K562 (cell line): Measurements from ENCODE around the gene BCAS3. TPM values are rescaled to one million over a fixed set of nuclear protein-coding genes. Genes with fewer than 3 reads are reported as not detected.
A peak's percentile ranks its signal among the peaks of the same experiment; 100 is the strongest.
"Not testable (repeated sequence)": the region's sequence is repeated elsewhere in the genome, so short reads cannot be mapped to it uniquely, and the experiment has no call there.

Source experiments
- ATAC-seq: fragments of 200-7000 bp; cut with Tn5 transposase; 3 replicates; pipeline ENCODE4 v1.9.1; 2020; ENCODE audit warnings: moderate library complexity
- BruUV-seq: library from RNA; stranded (reverse); fragments of 400-500 nt; replicated peaks from 2 replicates; lab custom pipeline; 2021; lab: Mats Ljungman, UMichigan
- CTCF ChIA-PET: fragments of 300-600 bp; formaldehyde crosslinking; extraction: SDS; loops from one replicate; lab custom pipeline; 2021; ENCODE audit warnings: low intra/inter-chr PET ratio; lab: Yijun Ruan, JAX
- POLR2A ChIA-PET: fragments of 300-600, 350-650 bp; sonication (Branson Sonifier 250); formaldehyde crosslinking; extraction: SDS; loops from one replicate; lab custom pipeline; 2021; ENCODE audit warnings: antibody characterized with exemption, inconsistent platforms; lab: Yijun Ruan, JAX
- DNase-seq, 4 experiments: peaks; one replicate each; pipeline versions ENCODE4 v3.0.0 to v3.0.0-alpha.2; 2011 to 2018; ENCODE audit warnings: low spot score in 3 of 4, mixed read lengths in 3 of 4; ENCODE audit errors: extremely low read depth in 1 of 4
- FAIRE-seq: peaks from 2 replicates; lab custom pipeline; 2011; peaks lifted over from hg19 to GRCh38; lab: Jason Lieb, UNC
- H2AFZ ChIP-seq: 2 replicates; pipeline ENCODE4 v1.6.0; 2011; ENCODE audit warnings: low read depth, low read length, control low read depth, inconsistent platforms
- H3K27ac ChIP-seq: fragments of 200-600 bp; 3 replicates; pipeline ENCODE4 v1.8.0; 2011; ENCODE audit warnings: low read depth, mild to moderate bottlenecking, control low read depth, inconsistent platforms, low read length, moderate library complexity, mixed read lengths; ENCODE audit errors: extremely low read depth
- H3K27me3 ChIP-seq, 2 experiments: fragments of 300-600 bp in 1 of 2; 2 replicates in 1 of 2; 3 replicates in 1 of 2; pipeline versions ENCODE4 v1.6.0 to v1.8.0; 2011; ENCODE audit warnings: inconsistent platforms in 2 of 2, low read length in 2 of 2, mild to moderate bottlenecking in 1 of 2, mixed read lengths in 1 of 2, moderate library complexity in 1 of 2; ENCODE audit not compliant: control insufficient read depth in 2 of 2, insufficient read depth in 2 of 2
- H3K36me3 ChIP-seq: fragments of 300-600 bp; 3 replicates; pipeline ENCODE4 v1.8.0; 2011; ENCODE audit warnings: mild to moderate bottlenecking, low read length, inconsistent platforms; ENCODE audit not compliant: control insufficient read depth, insufficient read depth
- H3K4me1 ChIP-seq, 2 experiments: fragments of 200-600 bp in 1 of 2; replicated peaks in 1 of 2; 2 replicates in 1 of 2; 3 replicates in 1 of 2; pipeline versions ENCODE4 v1.5.1 to v1.8.0; 2011; ENCODE audit warnings: inconsistent platforms in 2 of 2, low read length in 2 of 2, mild to moderate bottlenecking in 1 of 2, mixed read lengths in 1 of 2, moderate library complexity in 1 of 2; ENCODE audit not compliant: control insufficient read depth in 2 of 2, insufficient read depth in 2 of 2
- H3K4me2 ChIP-seq: 2 replicates; pipeline ENCODE4 v1.6.1; 2011; ENCODE audit warnings: low read length, control low read depth, inconsistent platforms, mixed read lengths; ENCODE audit not compliant: insufficient read depth
- H3K4me3 ChIP-seq: fragments of 200-600 bp; sonication (generic), shearing (Covaris generic); 2 replicates; pipeline ENCODE4 v1.5.1; 2016; ENCODE audit warnings: control low read depth, inconsistent platforms
- H3K79me2 ChIP-seq: fragments of 200-600 bp; 3 replicates; pipeline ENCODE4 v1.8.0; 2011; ENCODE audit warnings: low read length, inconsistent platforms; ENCODE audit not compliant: control insufficient read depth, insufficient read depth
- H3K9ac ChIP-seq, 2 experiments: 2 replicates each; pipeline versions ENCODE4 v1.6.0 to v1.6.1; 2011; ENCODE audit warnings: low read depth in 2 of 2, low read length in 2 of 2, control low read depth in 1 of 2, inconsistent platforms in 1 of 2, mild to moderate bottlenecking in 1 of 2, mixed read lengths in 1 of 2; ENCODE audit not compliant: insufficient read depth in 1 of 2
- H3K9me1 ChIP-seq: one replicate; pipeline ENCODE4 v1.6.0; 2011; ENCODE audit warnings: inconsistent platforms, mild to moderate bottlenecking, low read length, moderate library complexity; ENCODE audit not compliant: control insufficient read depth, insufficient read depth
- H3K9me3 ChIP-seq: replicated peaks from 2 replicates; pipeline ENCODE4 v1.5.1; 2011; ENCODE audit warnings: low read depth, low read length, inconsistent platforms; ENCODE audit not compliant: control insufficient read depth, insufficient read depth
- H4K20me1 ChIP-seq: replicated peaks from 2 replicates; pipeline ENCODE4 v1.6.1; 2011; ENCODE audit warnings: low read length, inconsistent platforms, mixed read lengths; ENCODE audit not compliant: control insufficient read depth, insufficient read depth
- WGBS: fragments of 100-300 bp; shearing (Covaris generic); methylation state at CpG from one replicate; pipeline ENCODE4 v1.1.6; 2016; ENCODE audit warnings: low coverage, mixed read lengths; ENCODE audit not compliant: insufficient coverage; ENCODE audit errors: missing lambda C conversion rate; 5-methylcytosine and 5-hydroxymethylcytosine counted together
- in situ Hi-C: fragments of 300-500 bp; cut with MboI; formaldehyde crosslinking; loops from 4 replicates; pipeline ENCODE4 v1.15.0; 2018; ENCODE audit warnings: inconsistent platforms, mixed read lengths
- intact Hi-C: fragments of 100-400 bp; cut with micrococcal nuclease; formaldehyde crosslinking; loops from 2 replicates; pipeline ENCODE4 v1.14.2; 2022
- polyA plus RNA-seq, 8 experiments: library from polyadenylated mRNA; depleted of rRNA in 4 of 8; stranded (reverse) in 5 of 8; unstranded in 3 of 8; fragments of >200 nt; fragmentation: Nextera tagmentation in 2 of 8; fragmentation: Illumina TruSeq in 1 of 8; extraction: Ambion mirVana in 2 of 8; extraction: Trizol in 1 of 8; gene quantifications; 2 replicates each; pipeline versions ENCODE4 v1.2.1 to v1.2.3, GENCODE V29; 2011 to 2014; ENCODE audit warnings: inconsistent platforms in 1 of 8, missing spikeins in 1 of 8
- total RNA-seq, 7 experiments: library from RNA; depleted of rRNA in 6 of 7; stranded (reverse); fragments of >200 nt in 6 of 7; fragmentation: Illumina TruSeq in 2 of 7; extraction: Trizol in 2 of 7; gene quantifications; 2 replicates each; pipeline versions ENCODE4 v1.2.1 to v1.2.3, GENCODE V29; 2011 to 2021; ENCODE audit warnings: low replicate concordance in 1 of 7
- TF ChIP-seq, protein P1 (sequence below), 3 experiments: fragments of 200-800 bp in 1 of 3; fragments of 250-450 bp in 1 of 3; fragments of 450-650 bp in 1 of 3; sonication (Bioruptor Pico) in 1 of 3; sonication (Bioruptor generic) in 1 of 3; formaldehyde crosslinking in 1 of 3; IDR thresholded peaks; 2 replicates each; pipeline versions ENCODE4 v1.6.1 to v1.8.0; 2016 to 2022; ENCODE audit warnings: mild to moderate bottlenecking in 2 of 3, missing genetic modification characterization in 2 of 3, missing compliant biosample characterization in 1 of 3, moderate library complexity in 1 of 3

The BCAS3 gene
- total and polyA plus RNA-seq, 9 of the 15 experiments (the other 6 are each of a cell fraction or from before 2014, with no cell fraction given) = 1.9 to 5.5 (median 3.5) TPM

DNA sequence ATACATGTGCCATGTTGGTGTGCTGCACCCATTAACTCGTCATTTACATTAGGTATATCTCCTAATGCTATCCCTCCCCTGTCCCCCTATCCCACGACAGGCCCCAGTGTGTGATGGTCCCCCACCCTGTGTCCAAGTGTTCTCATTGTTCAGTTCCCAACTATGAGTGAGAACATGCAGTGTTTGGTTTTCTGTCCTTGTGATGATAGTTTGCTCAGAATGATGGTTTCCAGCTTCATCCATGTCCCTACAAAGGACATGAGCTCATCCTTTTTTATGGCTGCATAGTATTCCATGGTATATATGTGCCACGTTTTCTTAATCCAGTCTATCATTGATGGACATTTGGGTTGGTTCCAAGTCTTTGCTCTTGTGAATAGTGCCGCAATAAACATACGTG is 94.0 kb downstream of the BCAS3 start:
- intact Hi-C loops, CTCF ChIA-PET, H3K4me3 ChIP-seq: not testable (repeated sequence)

More for the DNA sequence above, 94.0 kb downstream of the BCAS3 start:
- WGBS = 0% methylated on average over 4 of the region's 5 CpGs
- FAIRE-seq, H3K4me1 ChIP-seq, H3K4me2 ChIP-seq, in situ Hi-C loops, DNase-seq, H2AFZ ChIP-seq, H3K9me1 ChIP-seq, H3K9me3 ChIP-seq, BruUV-seq: not testable (repeated sequence)
- TF ChIP-seq, protein P1, sequence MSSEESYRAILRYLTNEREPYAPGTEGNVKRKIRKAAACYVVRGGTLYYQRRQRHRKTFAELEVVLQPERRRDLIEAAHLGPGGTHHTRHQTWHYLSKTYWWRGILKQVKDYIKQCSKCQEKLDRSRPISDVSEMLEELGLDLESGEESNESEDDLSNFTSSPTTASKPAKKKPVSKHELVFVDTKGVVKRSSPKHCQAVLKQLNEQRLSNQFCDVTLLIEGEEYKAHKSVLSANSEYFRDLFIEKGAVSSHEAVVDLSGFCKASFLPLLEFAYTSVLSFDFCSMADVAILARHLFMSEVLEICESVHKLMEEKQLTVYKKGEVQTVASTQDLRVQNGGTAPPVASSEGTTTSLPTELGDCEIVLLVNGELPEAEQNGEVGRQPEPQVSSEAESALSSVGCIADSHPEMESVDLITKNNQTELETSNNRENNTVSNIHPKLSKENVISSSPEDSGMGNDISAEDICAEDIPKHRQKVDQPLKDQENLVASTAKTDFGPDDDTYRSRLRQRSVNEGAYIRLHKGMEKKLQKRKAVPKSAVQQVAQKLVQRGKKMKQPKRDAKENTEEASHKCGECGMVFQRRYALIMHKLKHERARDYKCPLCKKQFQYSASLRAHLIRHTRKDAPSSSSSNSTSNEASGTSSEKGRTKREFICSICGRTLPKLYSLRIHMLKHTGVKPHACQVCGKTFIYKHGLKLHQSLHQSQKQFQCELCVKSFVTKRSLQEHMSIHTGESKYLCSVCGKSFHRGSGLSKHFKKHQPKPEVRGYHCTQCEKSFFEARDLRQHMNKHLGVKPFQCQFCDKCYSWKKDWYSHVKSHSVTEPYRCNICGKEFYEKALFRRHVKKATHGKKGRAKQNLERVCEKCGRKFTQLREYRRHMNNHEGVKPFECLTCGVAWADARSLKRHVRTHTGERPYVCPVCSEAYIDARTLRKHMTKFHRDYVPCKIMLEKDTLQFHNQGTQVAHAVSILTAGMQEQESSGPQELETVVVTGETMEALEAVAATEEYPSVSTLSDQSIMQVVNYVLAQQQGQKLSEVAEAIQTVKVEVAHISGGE (CRISPR knock-in tag; IDR thresholded peaks at IDR 0.05) = peak in 1 of 3 experiments; percentile 92; a peak in 2 of 6 replicates
- TF ChIP-seq, all 486 proteins: peak for 1; not testable (repeated sequence) for 485
- H3K79me2 ChIP-seq, H3K36me3 ChIP-seq, ATAC-seq, POLR2A ChIA-PET, H3K27ac ChIP-seq, H3K27me3 ChIP-seq, H3K9ac ChIP-seq, H4K20me1 ChIP-seq: not testable (repeated sequence)
